SK-N-SH (cell line): ENCODE results near the gene LPP.
A peak's percentile ranks its signal among the peaks of the same experiment; 100 is the strongest.

Source experiments
- CHD2 ChIP-seq: fragments of 150-350 bp; IDR thresholded peaks from 2 replicates; pipeline ENCODE4 v1.6.1; 2018; ENCODE audit warnings: low read length; ENCODE audit not compliant: partially characterized antibody
- CTCF ChIP-seq: fragments of 200-600 bp; sonication (generic); IDR thresholded peaks from 2 replicates; pipeline ENCODE4 v1.6.1; 2017; ENCODE audit warnings: antibody characterized with exemption, mild to moderate bottlenecking, moderate library complexity
- FOXM1 ChIP-seq: IDR thresholded peaks from 2 replicates; pipeline ENCODE4 v1.4.0; 2012; ENCODE audit warnings: low read depth, mild to moderate bottlenecking
- GABPA ChIP-seq: IDR thresholded peaks from 2 replicates; pipeline ENCODE4 v1.4.0; 2012; ENCODE audit warnings: low read depth, mild to moderate bottlenecking
- MAX ChIP-seq: IDR thresholded peaks from 2 replicates; pipeline ENCODE4 v1.4.0; 2012; ENCODE audit warnings: low read depth
- POLR2AphosphoS5 ChIP-seq: IDR thresholded peaks from 2 replicates; pipeline ENCODE4 v1.6.1; 2012; ENCODE audit warnings: low read depth, low read length
- RAD21 ChIP-seq: IDR thresholded peaks from 2 replicates; pipeline ENCODE4 v1.6.1; 2012; ENCODE audit warnings: mild to moderate bottlenecking, low read length
- REST ChIP-seq: IDR thresholded peaks from 2 replicates; pipeline ENCODE4 v1.6.1; 2012; ENCODE audit warnings: mild to moderate bottlenecking, low read depth, low read length, moderate library complexity
- RFX5 ChIP-seq: IDR thresholded peaks from 2 replicates; pipeline ENCODE4 v1.6.1; 2012; ENCODE audit warnings: mild to moderate bottlenecking, improper control_type of control experiment, low read length
- RXRA ChIP-seq: IDR thresholded peaks from 2 replicates; pipeline ENCODE4 v1.4.0; 2012; ENCODE audit warnings: low read depth, mild to moderate bottlenecking, borderline replicate concordance
- TAF1 ChIP-seq: IDR thresholded peaks from 2 replicates; pipeline ENCODE4 v1.6.1; 2012; ENCODE audit warnings: low read depth, mild to moderate bottlenecking, low read length, moderate library complexity, borderline replicate concordance
- TEAD4 ChIP-seq: IDR thresholded peaks from 2 replicates; pipeline ENCODE4 v1.4.0; 2012; ENCODE audit warnings: mild to moderate bottlenecking, borderline replicate concordance; ENCODE audit not compliant: insufficient read depth

- TF ChIP-seq CTCF (no peak), GABPA (no peak), POLR2AphosphoS5 (no peak; the same call in 1 of the 2 replicates), RXRA (peak; percentile 53; the same call in 1 of the 2 replicates), REST (0 out of 2 replicates have a peak, but pooled peaks have one; percentile 14), CHD2 (no peak), MAX (peak; percentile 14; the same call in 1 of the 2 replicates), FOXM1 (no peak; the same call in 1 of the 2 replicates), RAD21 (no peak), RFX5 (no peak), TAF1 (no peak), TEAD4 (peak; percentile 23; the same call in 1 of the 2 replicates)
Measured at GRCh38 chr3:188272481-188273372, 118.8 kb downstream of the LPP start.
